Hepatocyte (in vitro differentiated cells): ENCODE results near the gene HERC2. TPM values are rescaled to one million over a fixed set of nuclear protein-coding genes. Genes with fewer than 3 reads are reported as not detected.
"Not testable (repeated sequence)": the region's sequence is repeated elsewhere in the genome, so short reads cannot be mapped to it uniquely, and the experiment has no call there.

Experiments used
- DNase-seq: peaks from one replicate; pipeline ENCODE4 v3.0.0-alpha.2; 2016; ENCODE audit warnings: low spot score
- H2AFZ ChIP-seq: fragments of 200-600 bp; sonication (generic); 2 replicates; pipeline ENCODE4 v1.6.0; 2016; ENCODE audit warnings: antibody characterized with exemption, mild to moderate bottlenecking
- H3K27ac ChIP-seq: fragments of 200-600 bp; sonication (generic); 2 replicates; pipeline ENCODE4 v1.5.1; 2016; ENCODE audit warnings: mild to moderate bottlenecking
- H3K27me3 ChIP-seq: fragments of 200-600 bp; sonication (generic); 2 replicates; pipeline ENCODE4 v1.6.1; 2016
- H3K36me3 ChIP-seq: fragments of 200-600 bp; sonication (generic); replicated peaks from 2 replicates; pipeline ENCODE4 v1.5.1; 2016; ENCODE audit warnings: low read depth; ENCODE audit not compliant: insufficient read depth
- H3K4me1 ChIP-seq: fragments of 200-600 bp; sonication (generic); 2 replicates; pipeline ENCODE4 v1.5.1; 2016; ENCODE audit warnings: mild to moderate bottlenecking, moderate library complexity; ENCODE audit not compliant: insufficient read depth
- H3K4me2 ChIP-seq: fragments of 200-600 bp; sonication (generic); 2 replicates; pipeline ENCODE4 v1.6.0; 2016
- H3K4me3 ChIP-seq: fragments of 200-600 bp; sonication (generic); 2 replicates; pipeline ENCODE4 v1.5.1; 2016; ENCODE audit warnings: mild to moderate bottlenecking
- H3K79me2 ChIP-seq: fragments of 200-600 bp; sonication (generic); 2 replicates; pipeline ENCODE4 v1.6.0; 2017; ENCODE audit warnings: mild to moderate bottlenecking
- H3K9me2 ChIP-seq: fragments of 200-600 bp; sonication (generic); replicated peaks from 2 replicates; pipeline ENCODE4 v1.6.0; 2017; ENCODE audit warnings: mild to moderate bottlenecking; ENCODE audit not compliant: insufficient read depth
- H3K9me3 ChIP-seq: fragments of 200-600 bp; sonication (generic); 2 replicates; pipeline ENCODE4 v1.5.1; 2016; ENCODE audit warnings: low read depth, mild to moderate bottlenecking
- H4K20me1 ChIP-seq: fragments of 200-600 bp; sonication (generic); 2 replicates; pipeline ENCODE4 v1.6.0; 2016; ENCODE audit warnings: mild to moderate bottlenecking; ENCODE audit not compliant: insufficient read depth, poor library complexity, severe bottlenecking
- CTCF ChIP-seq: fragments of 200-600 bp; sonication (generic); IDR thresholded peaks from 2 replicates; pipeline ENCODE4 v1.5.1; 2016; ENCODE audit warnings: antibody characterized with exemption, mild to moderate bottlenecking; ENCODE audit not compliant: poor library complexity
- EZH2 ChIP-seq: fragments of 200-600 bp; sonication (generic); IDR thresholded peaks from 2 replicates; pipeline ENCODE4 v1.6.1; 2016; ENCODE audit warnings: antibody characterized with exemption, mild to moderate bottlenecking, borderline replicate concordance
- EZH2phosphoT487 ChIP-seq: fragments of 200-600 bp; sonication (generic); IDR thresholded peaks from one replicate; pipeline ENCODE4 v1.6.1; 2018; ENCODE audit warnings: antibody characterized with exemption, mild to moderate bottlenecking, low read depth, moderate library complexity; ENCODE audit not compliant: unreplicated experiment, severe bottlenecking
- WGBS: methylation state at CpG from one replicate; pipeline ENCODE4 v1.1.6; 2016; ENCODE audit warnings: low lambda C conversion rate; ENCODE audit errors: missing lambda C conversion rate; 5-methylcytosine and 5-hydroxymethylcytosine counted together
- polyA plus RNA-seq: library from polyadenylated mRNA; unstranded; fragments of >200 nt; fragmentation: Nextera tagmentation; extraction: Ambion mirVana; gene quantifications from 2 replicates; pipeline ENCODE4 v1.2.1, GENCODE V29; 2016
- total RNA-seq: library from RNA; depleted of rRNA; stranded (reverse); fragments of >200 nt; gene quantifications from 2 replicates; pipeline ENCODE4 v1.2.3, GENCODE V29; 2014

Gene HERC2
- total and polyA plus RNA-seq, 2 experiments from 2014 or later = 30.2 to 57.4 TPM

- no peak for DNase-seq
- H3K79me2 ChIP-seq = no peaks in the 10 kb centered on the region
- no peaks in the 10 kb centered on the region for H3K27me3 ChIP-seq
- H3K4me1 ChIP-seq = no peaks in the 10 kb centered on the region
- WGBS = 96% methylated on average over 23 of the region's 28 CpGs
- no peaks in the 10 kb centered on the region for H4K20me1 ChIP-seq
- H3K4me3 ChIP-seq = no peak overlapping the region
- H3K27ac ChIP-seq = no peak overlapping the region
- H3K36me3 ChIP-seq = peaks cover 5% of the 10 kb centered on the region
- no peak overlapping the region for H3K4me2 ChIP-seq
- H3K9me3 ChIP-seq = no peaks in the 10 kb centered on the region
- no peaks in the 10 kb centered on the region for H3K9me2 ChIP-seq
- no peak overlapping the region for H2AFZ ChIP-seq
- TF ChIP-seq EZH2 = no peak
Observed at GRCh38 chr15:28122038-28122949, 199.7 kb downstream of the HERC2 start.

GRCh38 chr15:28121577-28121976 lies 200.4 kb downstream of the HERC2 start:
- not testable (repeated sequence) for H3K4me1 ChIP-seq, H3K27ac ChIP-seq, H3K4me2 ChIP-seq, H3K79me2 ChIP-seq, DNase-seq, H4K20me1 ChIP-seq, H3K4me3 ChIP-seq, H3K9me3 ChIP-seq, H3K36me3 ChIP-seq, H3K9me2 ChIP-seq, H2AFZ ChIP-seq, H3K27me3 ChIP-seq
- 98% methylated on average over 11 of the region's 16 CpGs for WGBS

- Histone ChIP-seq H3K4me2 (no peak overlapping the region), H4K20me1 (no peaks in the 10 kb centered on the region), H3K79me2 (no peaks in the 10 kb centered on the region), H3K4me3 (no peak overlapping the region), H3K36me3 (peaks cover 5% of the 10 kb centered on the region), H3K9me2 (no peaks in the 10 kb centered on the region), H3K27me3 (no peaks in the 10 kb centered on the region), H3K9me3 (no peaks in the 10 kb centered on the region), H3K27ac (no peak overlapping the region), H3K4me1 (no peaks in the 10 kb centered on the region), H2AFZ (no peak overlapping the region)
- TF ChIP-seq EZH2 (no peak), EZH2phosphoT487 (no peak), CTCF (no peak)
- DNase-seq = no peak
- 93% methylated on average over 4 of the region's 4 CpGs for WGBS
Observed at GRCh38 chr15:28120359-28120640, 201.7 kb downstream of the HERC2 start.

GRCh38 chr15:28118531-28118930 lies 203.4 kb downstream of the HERC2 start:
- DNase-seq = no peak
- Histone ChIP-seq H3K4me2 (no peak overlapping the region), H3K4me3 (no peak overlapping the region), H2AFZ (no peak overlapping the region), H3K9me3 (no peaks in the 10 kb centered on the region), H4K20me1 (no peaks in the 10 kb centered on the region), H3K27ac (no peak overlapping the region), H3K9me2 (no peaks in the 10 kb centered on the region), H3K27me3 (no peaks in the 10 kb centered on the region), H3K36me3 (peaks cover 5% of the 10 kb centered on the region), H3K4me1 (no peaks in the 10 kb centered on the region), H3K79me2 (no peaks in the 10 kb centered on the region)
- no peak for TF ChIP-seq EZH2phosphoT487
- TF ChIP-seq EZH2 = no peak
- no peak for TF ChIP-seq CTCF
- WGBS = 89% methylated on average over 10 of the region's 10 CpGs
